SK-N-SH (cell line): ENCODE data around the gene BTBD9. TPM values are rescaled to one million over a fixed set of nuclear protein-coding genes. Genes with fewer than 3 reads are reported as not detected.

ENCODE experiments used
- CTCF ChIA-PET: fragments of 300-600, 350-600 bp; formaldehyde crosslinking; extraction: SDS; loops from one replicate; lab custom pipeline; 2021; lab: Yijun Ruan, JAX
- POLR2A ChIA-PET: fragments of 350-600 bp; sonication (Branson Sonifier 250); formaldehyde crosslinking; extraction: SDS; loops from one replicate; lab custom pipeline; 2020; ENCODE audit warnings: antibody characterized with exemption, inconsistent platforms; lab: Yijun Ruan, JAX
- DNase-seq: peaks from one replicate; pipeline ENCODE4 v3.0.0; 2012
- H2AFZ ChIP-seq: fragments of 200-600 bp; sonication (generic); 2 replicates; pipeline ENCODE4 v1.8.1; 2016; ENCODE audit warnings: antibody characterized with exemption, mild to moderate bottlenecking, low read depth
- H3F3A ChIP-seq: fragments of 200-600 bp; sonication (generic); replicated peaks from 2 replicates; pipeline ENCODE3; 2016; ENCODE audit warnings: antibody characterized with exemption, mild to moderate bottlenecking; ENCODE audit not compliant: insufficient read depth
- H3K27ac ChIP-seq, 2 experiments: fragments of 200-500 bp in 1 of 2; fragments of 200-600 bp in 1 of 2; sonication (Bioruptor generic) in 1 of 2; sonication (generic), shearing (Covaris generic) in 1 of 2; 2 replicates each; pipeline versions ENCODE4 v1.5.1 to v1.6.1; 2014 to 2016; ENCODE audit warnings: low read depth in 2 of 2, inconsistent platforms in 1 of 2, low read length in 1 of 2, mild to moderate bottlenecking in 1 of 2, mixed read lengths in 1 of 2
- H3K27me3 ChIP-seq: fragments of 200-600 bp; sonication (generic), shearing (Covaris generic); 2 replicates; pipeline ENCODE4 v1.6.1; 2016; ENCODE audit warnings: mixed run types; ENCODE audit not compliant: insufficient read depth
- H3K36me3 ChIP-seq, 2 experiments: fragments of 200-500 bp in 1 of 2; fragments of 200-600 bp in 1 of 2; sonication (Bioruptor generic) in 1 of 2; sonication (generic) in 1 of 2; replicated peaks in 1 of 2; 2 replicates each; pipeline versions ENCODE3 to v1.5.1; 2014 to 2016; ENCODE audit warnings: low read length in 1 of 2, mild to moderate bottlenecking in 1 of 2; ENCODE audit not compliant: insufficient read depth in 2 of 2, control insufficient read depth in 1 of 2
- H3K4me1 ChIP-seq, 2 experiments: fragments of 200-500 bp in 1 of 2; fragments of 200-600 bp in 1 of 2; sonication (Bioruptor generic) in 1 of 2; sonication (generic), shearing (Covaris generic) in 1 of 2; 2 replicates each; pipeline versions ENCODE4 v1.5.1 to v1.6.1; 2014 to 2016; ENCODE audit warnings: low read depth in 1 of 2, low read length in 1 of 2, mixed run types in 1 of 2; ENCODE audit not compliant: insufficient read depth in 2 of 2, control insufficient read depth in 1 of 2
- H3K4me2 ChIP-seq: fragments of 200-600 bp; sonication (generic), shearing (Covaris generic); 2 replicates; pipeline ENCODE4 v1.6.1; 2017; ENCODE audit warnings: mixed run types
- H3K4me3 ChIP-seq, 2 experiments: fragments of 200-500 bp in 1 of 2; fragments of 200-600 bp in 1 of 2; sonication (Bioruptor generic) in 1 of 2; sonication (generic), shearing (Covaris generic) in 1 of 2; 2 replicates each; pipeline versions ENCODE4 v1.5.1 to v1.8.1; 2014 to 2016; ENCODE audit warnings: low read depth in 2 of 2, inconsistent platforms in 1 of 2, low read length in 1 of 2, mild to moderate bottlenecking in 1 of 2, mixed read lengths in 1 of 2, moderate library complexity in 1 of 2
- H3K79me2 ChIP-seq: fragments of 200-600 bp; sonication (generic); 2 replicates; pipeline ENCODE4 v1.8.1; 2017; ENCODE audit warnings: mild to moderate bottlenecking; ENCODE audit not compliant: insufficient read depth
- H3K9ac ChIP-seq: fragments of 200-600 bp; sonication (generic); 2 replicates; pipeline ENCODE4 v1.6.1; 2017; ENCODE audit warnings: mixed run types
- H3K9me2 ChIP-seq: fragments of 200-600 bp; sonication (generic); 2 replicates; pipeline ENCODE4 v1.6.1; 2017; ENCODE audit warnings: mixed run types
- H3K9me3 ChIP-seq: fragments of 200-600 bp; sonication (generic); 2 replicates; pipeline ENCODE4 v1.6.1; 2017; ENCODE audit warnings: mixed run types, mild to moderate bottlenecking, moderate library complexity
- H4K20me1 ChIP-seq: fragments of 200-600 bp; sonication (generic); 2 replicates; pipeline ENCODE4 v1.6.1; 2017; ENCODE audit warnings: mild to moderate bottlenecking, mixed run types; ENCODE audit not compliant: insufficient read depth
- CHD2 ChIP-seq: fragments of 150-350 bp; IDR thresholded peaks from 2 replicates; pipeline ENCODE4 v1.6.1; 2018; ENCODE audit warnings: low read length; ENCODE audit not compliant: partially characterized antibody
- CTCF ChIP-seq: fragments of 200-600 bp; sonication (generic); IDR thresholded peaks from 2 replicates; pipeline ENCODE4 v1.6.1; 2017; ENCODE audit warnings: antibody characterized with exemption, mild to moderate bottlenecking, moderate library complexity
- FOXM1 ChIP-seq: IDR thresholded peaks from 2 replicates; pipeline ENCODE4 v1.4.0; 2012; ENCODE audit warnings: low read depth, mild to moderate bottlenecking
- GATA2 ChIP-seq: sonication (generic); formaldehyde crosslinking; IDR thresholded peaks from 2 replicates; pipeline ENCODE4 v1.5.0; 2020; ENCODE audit warnings: mild to moderate bottlenecking, missing genetic modification reagents
- JUND ChIP-seq: IDR thresholded peaks from 2 replicates; pipeline ENCODE4 v1.4.0; 2012
- MXI1 ChIP-seq: IDR thresholded peaks from 2 replicates; pipeline ENCODE4 v1.6.1; 2012; ENCODE audit warnings: mild to moderate bottlenecking, low read depth, low read length, improper control_type of control experiment
- NRF1 ChIP-seq: IDR thresholded peaks from 2 replicates; pipeline ENCODE4 v1.6.1; 2012; ENCODE audit warnings: low read depth, mild to moderate bottlenecking, low read length
- PBX3 ChIP-seq: IDR thresholded peaks from 2 replicates; pipeline ENCODE4; 2012
- POLR2AphosphoS5 ChIP-seq: IDR thresholded peaks from 2 replicates; pipeline ENCODE4 v1.6.1; 2012; ENCODE audit warnings: low read depth, low read length
- RXRA ChIP-seq: IDR thresholded peaks from 2 replicates; pipeline ENCODE4 v1.4.0; 2012; ENCODE audit warnings: low read depth, mild to moderate bottlenecking, borderline replicate concordance
- SMC3 ChIP-seq: IDR thresholded peaks from 2 replicates; pipeline ENCODE4 v1.6.1; 2012; ENCODE audit warnings: low read depth, low read length, improper control_type of control experiment
- TAF1 ChIP-seq: IDR thresholded peaks from 2 replicates; pipeline ENCODE4 v1.6.1; 2012; ENCODE audit warnings: low read depth, mild to moderate bottlenecking, low read length, moderate library complexity, borderline replicate concordance
- TEAD4 ChIP-seq: IDR thresholded peaks from 2 replicates; pipeline ENCODE4 v1.4.0; 2012; ENCODE audit warnings: mild to moderate bottlenecking, borderline replicate concordance; ENCODE audit not compliant: insufficient read depth
- USF2 ChIP-seq: fragments of 150-350 bp; IDR thresholded peaks from 2 replicates; pipeline ENCODE4 v1.6.1; 2017; ENCODE audit warnings: antibody characterized with exemption, low read length, low read depth, borderline replicate concordance
- WGBS: methylation state at CpG from one replicate; pipeline ENCODE4 v1.1.6; 2017; ENCODE audit warnings: low lambda C conversion rate; 5-methylcytosine and 5-hydroxymethylcytosine counted together
- polyA plus RNA-seq, 3 experiments: library from polyadenylated mRNA; depleted of rRNA; stranded (reverse); fragments of >200 nt; gene quantifications; 2 replicates each; pipeline ENCODE4 v1.2.3, GENCODE V29; 2012
- TF ChIP-seq, protein P1 (sequence below): IDR thresholded peaks from 2 replicates; pipeline ENCODE4 v1.4.0; 2012; ENCODE audit warnings: low read depth
- TF ChIP-seq, protein P2 (sequence below): IDR thresholded peaks from 2 replicates; pipeline ENCODE4 v1.4.0; 2012; ENCODE audit warnings: low read depth, borderline replicate concordance
- TF ChIP-seq, protein P3 (sequence below): fragments of 150-350 bp; IDR thresholded peaks from 2 replicates; pipeline ENCODE4 v1.6.1; 2016; ENCODE audit warnings: mild to moderate bottlenecking, low read depth, low read length

Gene BTBD9
- polyA plus RNA-seq, 1 of the 3 experiments (the other 2 are of a cell fraction): 2.2 TPM

- no peaks in the 10 kb centered on the region; a peak in 2 of 4 replicates for H3K4me1 ChIP-seq
- no peaks in the 10 kb centered on the region for H3K27me3 ChIP-seq
- ChIA-PET POLR2A (no interaction called here), CTCF (interaction anchor here (1.9 kb wide), 1 partner anchor 10 kb away, joined by 5 read pairs; no protein-coding TSS in a partner anchor)
- no peaks in the 10 kb centered on the region for H3K9me2 ChIP-seq
- WGBS: 98% methylated on average over 2 of the region's 2 CpGs
- no peaks in the 10 kb centered on the region for H3K9me3 ChIP-seq
- no peak overlapping the region for H3K9ac ChIP-seq
- H3K4me3 ChIP-seq: no peak overlapping the region
- no peaks in the 10 kb centered on the region for H3K36me3 ChIP-seq
- no peaks in the 10 kb centered on the region for H3F3A ChIP-seq
- H3K4me2 ChIP-seq: no peak overlapping the region
- no peak overlapping the region for H3K27ac ChIP-seq
- H2AFZ ChIP-seq: no peak overlapping the region
- TF ChIP-seq JUND (no peak), MXI1 (no peak), CTCF (no peak), PBX3 (no peak), TEAD4 (no peak), GATA2 (no peak)
- TF ChIP-seq, protein P1, sequence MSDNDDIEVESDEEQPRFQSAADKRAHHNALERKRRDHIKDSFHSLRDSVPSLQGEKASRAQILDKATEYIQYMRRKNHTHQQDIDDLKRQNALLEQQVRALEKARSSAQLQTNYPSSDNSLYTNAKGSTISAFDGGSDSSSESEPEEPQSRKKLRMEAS: no peak
- TF ChIP-seq, all 33 proteins: peak for 0
- no peak for DNase-seq
- no peaks in the 10 kb centered on the region for H4K20me1 ChIP-seq
- no peaks in the 10 kb centered on the region for H3K79me2 ChIP-seq
These were observed 317.6 kb downstream of the BTBD9 start for GRCh38 chr6:38322138-38322537.

- no peak for DNase-seq
- WGBS: 82% methylated on average over 6 of the region's 6 CpGs
- H3K27me3 ChIP-seq: no peaks in the 10 kb centered on the region
- no peak overlapping the region for H2AFZ ChIP-seq
- no peaks in the 10 kb centered on the region for H3K79me2 ChIP-seq
- CTCF ChIA-PET: no interaction called here
- no peaks in the 10 kb centered on the region for H4K20me1 ChIP-seq
- no peak overlapping the region for H3K27ac ChIP-seq
- POLR2A ChIA-PET: no interaction called here
- H3K36me3 ChIP-seq: no peaks in the 10 kb centered on the region
- no peaks in the 10 kb centered on the region; a peak in 2 of 4 replicates for H3K4me1 ChIP-seq
- H3K4me3 ChIP-seq: no peak overlapping the region
- no peak overlapping the region for H3K4me2 ChIP-seq
- H3K9me2 ChIP-seq: no peaks in the 10 kb centered on the region
- no peak overlapping the region for H3K9ac ChIP-seq
- no peaks in the 10 kb centered on the region for H3F3A ChIP-seq
- no peaks in the 10 kb centered on the region for H3K9me3 ChIP-seq
- TF ChIP-seq POLR2AphosphoS5: no peak
- TF ChIP-seq TAF1: no peak
- TF ChIP-seq NRF1: no peak
- no peak for TF ChIP-seq CHD2
- TF ChIP-seq, protein P2, sequence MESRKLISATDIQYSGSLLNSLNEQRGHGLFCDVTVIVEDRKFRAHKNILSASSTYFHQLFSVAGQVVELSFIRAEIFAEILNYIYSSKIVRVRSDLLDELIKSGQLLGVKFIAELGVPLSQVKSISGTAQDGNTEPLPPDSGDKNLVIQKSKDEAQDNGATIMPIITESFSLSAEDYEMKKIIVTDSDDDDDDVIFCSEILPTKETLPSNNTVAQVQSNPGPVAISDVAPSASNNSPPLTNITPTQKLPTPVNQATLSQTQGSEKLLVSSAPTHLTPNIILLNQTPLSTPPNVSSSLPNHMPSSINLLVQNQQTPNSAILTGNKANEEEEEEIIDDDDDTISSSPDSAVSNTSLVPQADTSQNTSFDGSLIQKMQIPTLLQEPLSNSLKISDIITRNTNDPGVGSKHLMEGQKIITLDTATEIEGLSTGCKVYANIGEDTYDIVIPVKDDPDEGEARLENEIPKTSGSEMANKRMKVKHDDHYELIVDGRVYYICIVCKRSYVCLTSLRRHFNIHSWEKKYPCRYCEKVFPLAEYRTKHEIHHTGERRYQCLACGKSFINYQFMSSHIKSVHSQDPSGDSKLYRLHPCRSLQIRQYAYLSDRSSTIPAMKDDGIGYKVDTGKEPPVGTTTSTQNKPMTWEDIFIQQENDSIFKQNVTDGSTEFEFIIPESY: no peak
- no peak for TF ChIP-seq SMC3
- TF ChIP-seq TEAD4: no peak
- no peak for TF ChIP-seq RXRA
- TF ChIP-seq FOXM1: no peak
- TF ChIP-seq USF2: no peak
- TF ChIP-seq, protein P3, sequence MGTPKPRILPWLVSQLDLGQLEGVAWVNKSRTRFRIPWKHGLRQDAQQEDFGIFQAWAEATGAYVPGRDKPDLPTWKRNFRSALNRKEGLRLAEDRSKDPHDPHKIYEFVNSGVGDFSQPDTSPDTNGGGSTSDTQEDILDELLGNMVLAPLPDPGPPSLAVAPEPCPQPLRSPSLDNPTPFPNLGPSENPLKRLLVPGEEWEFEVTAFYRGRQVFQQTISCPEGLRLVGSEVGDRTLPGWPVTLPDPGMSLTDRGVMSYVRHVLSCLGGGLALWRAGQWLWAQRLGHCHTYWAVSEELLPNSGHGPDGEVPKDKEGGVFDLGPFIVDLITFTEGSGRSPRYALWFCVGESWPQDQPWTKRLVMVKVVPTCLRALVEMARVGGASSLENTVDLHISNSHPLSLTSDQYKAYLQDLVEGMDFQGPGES: no peak
These were observed 318.9 kb downstream of the BTBD9 start for GRCh38 chr6:38320843-38321242.
